Neuronal stem cell (in vitro differentiated cells): ENCODE results near the gene HGS.

Experiments
- DNase-seq: peaks from one replicate; pipeline ENCODE4 v3.0.0-alpha.2; 2013; ENCODE audit warnings: low spot score
- H2AFZ ChIP-seq: one replicate; pipeline ENCODE4 v1.6.1; 2013; ENCODE audit warnings: mild to moderate bottlenecking, low read length, inconsistent platforms
- H2AK5ac ChIP-seq: 2 replicates; pipeline ENCODE4 v1.6.1; 2013; ENCODE audit warnings: low read depth, mild to moderate bottlenecking, inconsistent platforms, low read length, moderate library complexity, mixed read lengths
- H2BK120ac ChIP-seq: 2 replicates; pipeline ENCODE4 v1.6.1; 2013; ENCODE audit warnings: low read depth, mild to moderate bottlenecking, inconsistent platforms, low read length, moderate library complexity, mixed read lengths
- H2BK12ac ChIP-seq: one replicate; pipeline ENCODE4 v1.6.1; 2013; ENCODE audit warnings: low read length, inconsistent platforms
- H2BK15ac ChIP-seq: 2 replicates; pipeline ENCODE4 v1.6.1; 2013; ENCODE audit warnings: mild to moderate bottlenecking, low read length, inconsistent platforms, mixed read lengths
- H2BK5ac ChIP-seq: one replicate; pipeline ENCODE4 v1.6.1; 2013; ENCODE audit warnings: inconsistent platforms, mild to moderate bottlenecking, low read length, moderate library complexity
- H3K14ac ChIP-seq: one replicate; pipeline ENCODE4 v1.6.1; 2013; ENCODE audit warnings: low read length, inconsistent platforms
- H3K18ac ChIP-seq: 2 replicates; pipeline ENCODE4 v1.6.1; 2013; ENCODE audit warnings: low read length, inconsistent platforms
- H3K23ac ChIP-seq: 2 replicates; pipeline ENCODE4 v1.6.1; 2013; ENCODE audit warnings: low read depth, mild to moderate bottlenecking, mixed read lengths, low read length, inconsistent platforms; ENCODE audit not compliant: poor library complexity
- H3K27ac ChIP-seq: replicated peaks from 3 replicates; pipeline ENCODE4 v1.5.1; 2013; ENCODE audit warnings: low read length, inconsistent platforms
- H3K27me3 ChIP-seq, 3 experiments: 2 replicates each; pipeline ENCODE4 v1.6.1; 2013; ENCODE audit warnings: low read length in 3 of 3, mild to moderate bottlenecking in 2 of 3, inconsistent platforms in 1 of 3, low read depth in 1 of 3, mixed read lengths in 1 of 3, moderate library complexity in 1 of 3; ENCODE audit not compliant: control insufficient read depth in 3 of 3, insufficient read depth in 3 of 3
- H3K36me3 ChIP-seq, 2 donors: replicated peaks in 1 of 2; 2 replicates each; pipeline ENCODE4 v1.6.1; 2013; ENCODE audit warnings: low read length in 2 of 2; ENCODE audit not compliant: control insufficient read depth in 2 of 2, insufficient read depth in 2 of 2
- H3K4ac ChIP-seq: 2 replicates; pipeline ENCODE4 v1.6.1; 2013; ENCODE audit warnings: inconsistent platforms, mild to moderate bottlenecking, low read length, moderate library complexity
- H3K4me1 ChIP-seq, 2 donors: 1 replicate in 1 of 2; 2 replicates in 1 of 2; pipeline ENCODE4 v1.6.1; 2013; ENCODE audit warnings: low read length in 2 of 2, low read depth in 1 of 2; ENCODE audit not compliant: control insufficient read depth in 2 of 2, insufficient read depth in 1 of 2
- H3K4me2 ChIP-seq: one replicate; pipeline ENCODE4 v1.6.1; 2013; ENCODE audit warnings: mild to moderate bottlenecking, low read length, inconsistent platforms; ENCODE audit not compliant: insufficient read depth, poor library complexity, severe bottlenecking
- H3K4me3 ChIP-seq, 2 donors: 2 replicates each; pipeline ENCODE4 v1.5.1; 2013; ENCODE audit warnings: low read length in 2 of 2, mild to moderate bottlenecking in 2 of 2, inconsistent platforms in 1 of 2, moderate library complexity in 1 of 2
- H3K79me1 ChIP-seq: one replicate; pipeline ENCODE4 v1.6.1; 2013; ENCODE audit warnings: low read depth, mild to moderate bottlenecking, inconsistent platforms, low read length, moderate library complexity
- H3K9ac ChIP-seq: one replicate; pipeline ENCODE4 v1.6.1; 2013; ENCODE audit warnings: mild to moderate bottlenecking, low read depth, low read length, inconsistent platforms; ENCODE audit not compliant: poor library complexity
- H3K9me3 ChIP-seq, 2 donors: replicated peaks in 1 of 2; 2 replicates each; pipeline versions ENCODE3 to v1.6.1; 2013; ENCODE audit warnings: low read length in 2 of 2, mild to moderate bottlenecking in 2 of 2, inconsistent platforms in 1 of 2, low read depth in 1 of 2, mixed read lengths in 1 of 2, moderate library complexity in 1 of 2; ENCODE audit not compliant: control insufficient read depth in 2 of 2, insufficient read depth in 1 of 2
- H4K8ac ChIP-seq: one replicate; pipeline ENCODE4 v1.6.1; 2013; ENCODE audit warnings: low read depth, mild to moderate bottlenecking, inconsistent platforms, low read length, moderate library complexity
- H4K91ac ChIP-seq: one replicate; pipeline ENCODE4 v1.6.1; 2013; ENCODE audit warnings: low read length, low read depth, mild to moderate bottlenecking, inconsistent platforms; ENCODE audit not compliant: poor library complexity
- WGBS, 2 donors: extraction: QIAGEN DNeasy Blood & Tissue Kit; methylation state at CpG; one replicate each; pipeline ENCODE4 v1.1.7; 2013; ENCODE audit warnings: missing lambda C conversion rate in 2 of 2, mixed read lengths in 1 of 2; ENCODE audit not compliant: insufficient read length in 2 of 2, insufficient replicate concordance in 1 of 2; ENCODE audit errors: extremely low coverage in 2 of 2; 5-methylcytosine and 5-hydroxymethylcytosine counted together

Gene HGS

DNA sequence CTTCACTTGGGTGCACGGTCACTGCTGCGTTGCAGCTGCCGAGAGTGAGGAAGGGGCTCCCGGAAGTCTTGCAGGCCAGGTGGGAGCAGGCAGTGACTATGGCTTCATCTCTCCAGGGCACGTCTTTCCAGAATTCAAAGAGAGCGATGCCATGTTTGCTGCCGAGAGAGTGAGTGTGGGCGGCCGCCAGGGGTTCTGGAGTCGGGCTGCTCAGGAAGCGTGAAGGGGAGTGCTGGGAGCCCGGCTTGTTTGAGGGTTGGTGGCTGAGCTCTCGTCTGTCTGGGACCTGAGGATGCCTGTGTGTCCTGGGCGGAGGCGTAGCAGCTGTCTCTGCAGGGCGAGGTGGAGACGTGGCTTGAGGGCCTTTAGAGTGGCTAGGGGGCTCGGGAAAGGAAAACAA is 6.3 kb downstream of the HGS start:
- no peak overlapping the region for H2BK15ac ChIP-seq
- no peak overlapping the region for H3K18ac ChIP-seq
- H3K27ac ChIP-seq, result no peak overlapping the region
- no peak overlapping the region for H2AK5ac ChIP-seq
- WGBS, 2 donors, result no CpG with 5 or more reads among the region's 18 CpGs
- no peak overlapping the region for H2BK5ac ChIP-seq
- H3K4me1 ChIP-seq, result peaks cover 0 to 2% of the 10 kb centered on the region in 2 donors
- no peak overlapping the region for H3K9ac ChIP-seq
- H3K9me3 ChIP-seq, result no peaks in the 10 kb centered on the region
- peaks cover 63 to 98% of the 10 kb centered on the region in 2 donors for H3K36me3 ChIP-seq
- no peak overlapping the region for H2AFZ ChIP-seq
- no peak overlapping the region for H3K14ac ChIP-seq
- no peak overlapping the region for H2BK12ac ChIP-seq
- no peak overlapping the region for H4K8ac ChIP-seq
- H3K27me3 ChIP-seq, result no peaks in the 10 kb centered on the region
- no peak overlapping the region for H4K91ac ChIP-seq
- H2BK120ac ChIP-seq, result no peak overlapping the region
- H3K23ac ChIP-seq, result no peak overlapping the region
- H3K4me3 ChIP-seq, result no peak overlapping the region
- peaks cover 18% of the 10 kb centered on the region for H3K79me1 ChIP-seq
- no peak overlapping the region for H3K4ac ChIP-seq
- no peak overlapping the region for H3K4me2 ChIP-seq
- DNase-seq, result no peak

DNA sequence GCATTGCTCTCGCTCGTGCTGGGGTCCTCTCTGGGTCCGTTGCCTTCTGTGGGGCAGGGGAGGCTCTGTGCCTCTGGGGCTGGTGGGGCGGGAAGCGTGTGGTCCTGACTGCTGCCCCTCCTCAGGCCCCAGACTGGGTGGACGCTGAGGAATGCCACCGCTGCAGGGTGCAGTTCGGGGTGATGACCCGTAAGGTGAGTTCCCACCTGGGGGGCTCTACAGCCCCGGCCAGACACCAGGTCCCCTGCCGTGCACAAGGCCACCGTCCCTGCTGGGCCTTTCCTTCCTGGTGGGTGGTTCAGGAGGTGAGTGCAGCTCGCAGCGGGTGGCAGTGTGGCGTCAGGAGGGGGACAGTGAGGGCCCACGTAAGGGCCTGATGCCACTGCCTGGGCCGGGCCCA is 6.7 kb downstream of the HGS start:
- H3K14ac ChIP-seq, result no peak overlapping the region
- no peak overlapping the region for H3K9ac ChIP-seq

GRCh38 chr17:81691196-81691595 is 7.4 kb downstream of the HGS start:
- Histone ChIP-seq H3K27ac (no peak overlapping the region), H4K91ac (no peak overlapping the region), H3K23ac (no peak overlapping the region), H3K4ac (no peak overlapping the region), H3K4me1 (no peaks in the 10 kb centered on the region), H3K9me3 (no peaks in the 10 kb centered on the region), H2BK5ac (peak overlapping the region; percentile 24), H3K4me2 (peak overlapping the region; percentile 11), H2BK12ac (no peak overlapping the region), H2AK5ac (no peak overlapping the region), H3K4me3 (no peak overlapping the region), H3K14ac (no peak overlapping the region), H2BK120ac (no peak overlapping the region), H3K27me3 (no peaks in the 10 kb centered on the region), H2AFZ (no peak overlapping the region), H3K9ac (peak overlapping the region; percentile 12), H3K79me1 (peaks cover 19% of the 10 kb centered on the region), H2BK15ac (no peak overlapping the region), H3K36me3 (peaks cover 72 to 98% of the 10 kb centered on the region in 2 donors), H3K18ac (no peak overlapping the region), H4K8ac (no peak overlapping the region)
- no CpG with 5 or more reads among the region's 18 CpGs for WGBS, 2 donors
- DNase-seq, result no peak

More for the DNA sequence above, 6.7 kb downstream of the HGS start:
- Histone ChIP-seq H3K79me1 (peaks cover 14% of the 10 kb centered on the region), H3K36me3 (peaks cover 68 to 98% of the 10 kb centered on the region in 2 donors), H3K4me2 (no peak overlapping the region), H4K8ac (no peak overlapping the region), H3K4ac (no peak overlapping the region), H3K27me3 (no peaks in the 10 kb centered on the region), H3K9me3 (no peaks in the 10 kb centered on the region), H4K91ac (no peak overlapping the region), H2AK5ac (no peak overlapping the region), H2BK15ac (no peak overlapping the region), H3K23ac (no peak overlapping the region), H3K18ac (no peak overlapping the region), H2AFZ (no peak overlapping the region), H3K27ac (no peak overlapping the region), H2BK5ac (no peak overlapping the region), H2BK120ac (no peak overlapping the region), H3K4me3 (no peak overlapping the region), H2BK12ac (no peak overlapping the region), H3K4me1 (no peaks in the 10 kb centered on the region)
- WGBS, 2 donors, result no CpG with 5 or more reads among the region's 17 CpGs
- DNase-seq, result no peak

- H2BK5ac ChIP-seq, result peak overlapping the region; percentile 24
- H2AFZ ChIP-seq, result no peak overlapping the region
- H3K9me3 ChIP-seq, result no peaks in the 10 kb centered on the region
- no peaks in the 10 kb centered on the region for H3K4me1 ChIP-seq
- H3K27me3 ChIP-seq, result no peaks in the 10 kb centered on the region
- H2BK12ac ChIP-seq, result no peak overlapping the region
- no peak overlapping the region for H3K23ac ChIP-seq
- no peak overlapping the region for H2BK120ac ChIP-seq
- no peak overlapping the region for H3K4me2 ChIP-seq
- H3K36me3 ChIP-seq, result peaks cover 72 to 98% of the 10 kb centered on the region in 2 donors
- H3K18ac ChIP-seq, result no peak overlapping the region
- no peak overlapping the region for H3K4ac ChIP-seq
- WGBS, 2 donors, result no CpG with 5 or more reads among the region's 20 CpGs
- peak overlapping the region; percentile 12 for H3K9ac ChIP-seq
- no peak overlapping the region for H4K91ac ChIP-seq
- H3K4me3 ChIP-seq, result no peak overlapping the region
- no peak overlapping the region for H3K27ac ChIP-seq
- no peak overlapping the region for H2BK15ac ChIP-seq
- H3K14ac ChIP-seq, result no peak overlapping the region
- DNase-seq, result no peak
- H3K79me1 ChIP-seq, result peaks cover 16% of the 10 kb centered on the region
- H4K8ac ChIP-seq, result no peak overlapping the region
- H2AK5ac ChIP-seq, result no peak overlapping the region
These were observed 7.8 kb downstream of the HGS start for GRCh38 chr17:81691608-81692007.
